ENCODE measurements around the gene STAT6. TPM values are rescaled to one million over a fixed set of nuclear protein-coding genes. Genes with fewer than 3 reads are reported as not detected.

Gene STAT6
- total RNA-seq, 2 donors from 2014 or later: 162 to 201 TPM

Other genes starting within 250 kb of the STAT6 start
- under 1 TPM in 1 of 2 donors, not detected in 1; 0.14 TPM for gene SDR9C7, start 177.0 kb downstream of the STAT6 start, total RNA-seq
- under 1 TPM; 0.19 to 0.51 TPM for gene RDH16, start 153.8 kb downstream of the STAT6 start, total RNA-seq
- gene ZBTB39, start 104.8 kb downstream of the STAT6 start, total RNA-seq: 1 to 10 TPM; 4.8 to 5.6 TPM
- under 1 TPM in 1 of 2 donors, not detected in 1; 0.33 TPM for gene TAC3, start 94.8 kb downstream of the STAT6 start, total RNA-seq
- gene MYO1A, start 61.2 kb downstream of the STAT6 start, total RNA-seq: 1 to 10 TPM in 1 of 2 donors, under 1 TPM in 1; 0.28 to 1.0 TPM
- 10 to 100 TPM in 1 of 2 donors, 1 to 10 TPM in 1; 8.8 to 12.4 TPM for gene NEMP1, start 32.6 kb downstream of the STAT6 start, total RNA-seq
- 10 to 100 TPM; 27.0 to 36.3 TPM for gene NAB2, start 22.2 kb downstream of the STAT6 start, total RNA-seq
- 100 to 1,000 TPM; 465 to 757 TPM for gene LRP1, start 17.1 kb upstream of the STAT6 start, total RNA-seq
- gene LRP1-AS, start 36.3 kb upstream of the STAT6 start, total RNA-seq: not detected
- under 1 TPM; 0.24 to 0.79 TPM for gene NXPH4, start 105.4 kb upstream of the STAT6 start, total RNA-seq
- gene SHMT2, start 118.3 kb upstream of the STAT6 start, total RNA-seq: 10 to 100 TPM; 53.2 to 53.7 TPM
- gene STAC3, start 139.8 kb upstream of the STAT6 start, total RNA-seq: 1 to 10 TPM; 1.2 to 2.8 TPM